Loucy (cell line): Measurements from ENCODE around the gene GCAT.

Experiments
- EZH2phosphoT487 ChIP-seq: fragments of 200-600 bp; IDR thresholded peaks from 2 replicates; pipeline ENCODE4 v1.6.1; 2018; ENCODE audit warnings: antibody characterized with exemption, mild to moderate bottlenecking, moderate library complexity, borderline replicate concordance
- TF ChIP-seq, protein P1 (sequence below): fragments of 200-600 bp; sonication (generic); conservative IDR thresholded peaks from 2 replicates; pipeline ENCODE4 v1.5.1; 2014; ENCODE audit warnings: mild to moderate bottlenecking, antibody characterized with exemption, low read length

DNA sequence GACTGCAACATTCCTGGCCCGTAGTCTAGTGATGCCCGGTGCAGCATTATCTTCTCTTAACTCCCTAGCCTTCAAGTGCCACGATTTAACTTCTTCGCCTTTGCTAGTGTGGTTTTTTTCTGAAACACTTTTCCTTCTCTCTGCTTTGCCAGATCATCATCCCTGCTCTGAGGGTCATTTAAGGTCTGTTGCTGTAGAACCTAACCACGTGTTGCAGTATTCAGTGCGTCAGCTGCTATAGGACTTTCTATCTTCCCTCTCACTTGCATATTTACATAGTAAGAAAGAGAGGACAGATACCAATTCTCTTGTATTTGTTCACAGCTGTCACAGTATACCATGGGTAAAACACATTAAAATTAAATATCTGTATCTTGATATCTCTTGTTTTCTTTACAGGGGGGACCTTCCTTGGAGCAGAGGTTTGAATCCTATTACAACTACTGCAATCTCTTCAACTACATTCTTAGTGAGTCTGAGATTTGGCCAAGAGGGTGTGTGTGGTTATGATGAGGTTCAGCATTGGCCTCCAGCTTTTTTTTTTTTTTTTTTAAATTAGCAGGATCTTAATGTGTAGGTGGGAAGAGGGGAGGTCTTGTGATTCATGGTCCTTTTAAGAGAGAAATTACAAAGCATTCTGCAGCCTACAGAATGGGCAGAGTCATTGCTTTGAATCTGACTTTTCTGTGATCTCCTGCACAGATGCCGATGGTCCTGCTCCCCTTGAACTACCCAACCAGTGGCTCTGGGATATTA is 55.0 kb downstream of the GCAT start:
- TF ChIP-seq, protein P1, sequence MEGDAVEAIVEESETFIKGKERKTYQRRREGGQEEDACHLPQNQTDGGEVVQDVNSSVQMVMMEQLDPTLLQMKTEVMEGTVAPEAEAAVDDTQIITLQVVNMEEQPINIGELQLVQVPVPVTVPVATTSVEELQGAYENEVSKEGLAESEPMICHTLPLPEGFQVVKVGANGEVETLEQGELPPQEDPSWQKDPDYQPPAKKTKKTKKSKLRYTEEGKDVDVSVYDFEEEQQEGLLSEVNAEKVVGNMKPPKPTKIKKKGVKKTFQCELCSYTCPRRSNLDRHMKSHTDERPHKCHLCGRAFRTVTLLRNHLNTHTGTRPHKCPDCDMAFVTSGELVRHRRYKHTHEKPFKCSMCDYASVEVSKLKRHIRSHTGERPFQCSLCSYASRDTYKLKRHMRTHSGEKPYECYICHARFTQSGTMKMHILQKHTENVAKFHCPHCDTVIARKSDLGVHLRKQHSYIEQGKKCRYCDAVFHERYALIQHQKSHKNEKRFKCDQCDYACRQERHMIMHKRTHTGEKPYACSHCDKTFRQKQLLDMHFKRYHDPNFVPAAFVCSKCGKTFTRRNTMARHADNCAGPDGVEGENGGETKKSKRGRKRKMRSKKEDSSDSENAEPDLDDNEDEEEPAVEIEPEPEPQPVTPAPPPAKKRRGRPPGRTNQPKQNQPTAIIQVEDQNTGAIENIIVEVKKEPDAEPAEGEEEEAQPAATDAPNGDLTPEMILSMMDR = no peak
- no peak for TF ChIP-seq EZH2phosphoT487
